NCI-H1092 (cell line): ENCODE results near the gene SLC19A1.

Source experiments
- DNase-seq: peaks from one replicate; lab custom pipeline; 2025; lab: John Stamatoyannopoulos, UW

SLC19A1 gene

DNA sequence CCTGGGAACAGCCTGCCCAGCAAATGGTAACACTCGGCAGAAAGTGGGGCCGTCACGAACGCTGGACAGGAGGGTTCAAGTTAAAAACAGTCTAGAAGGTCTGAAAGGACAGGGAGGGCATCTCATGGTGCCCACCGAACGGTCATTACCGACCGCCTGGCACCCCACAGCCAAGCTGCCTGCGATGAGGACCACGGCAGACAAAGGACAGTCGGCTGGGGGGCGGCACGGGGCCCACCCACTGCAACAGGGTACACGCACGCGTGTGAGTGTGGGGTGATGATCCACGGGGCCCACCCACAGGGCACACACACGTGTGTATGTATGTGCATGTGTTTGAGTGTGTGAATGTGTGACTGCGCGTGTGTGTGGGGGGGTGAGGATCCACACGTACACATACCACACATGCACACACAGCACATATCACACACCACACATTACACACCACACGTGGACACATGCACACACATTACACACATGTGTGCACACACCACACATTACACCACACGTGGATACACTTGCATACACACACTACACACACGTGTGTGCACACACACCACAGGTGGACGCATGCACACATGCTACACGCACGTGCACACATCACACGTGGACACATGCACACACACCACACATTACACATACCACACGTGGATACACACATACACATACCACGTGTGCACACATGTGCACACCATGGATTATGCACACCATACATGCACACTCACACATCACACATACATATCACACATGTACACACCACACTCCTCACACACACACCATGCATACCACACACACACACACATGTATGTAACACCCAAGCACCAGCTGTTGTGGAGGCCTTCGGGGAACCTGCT, 63.2 kb downstream of the SLC19A1 start:
- DNase-seq = no peak

DNA sequence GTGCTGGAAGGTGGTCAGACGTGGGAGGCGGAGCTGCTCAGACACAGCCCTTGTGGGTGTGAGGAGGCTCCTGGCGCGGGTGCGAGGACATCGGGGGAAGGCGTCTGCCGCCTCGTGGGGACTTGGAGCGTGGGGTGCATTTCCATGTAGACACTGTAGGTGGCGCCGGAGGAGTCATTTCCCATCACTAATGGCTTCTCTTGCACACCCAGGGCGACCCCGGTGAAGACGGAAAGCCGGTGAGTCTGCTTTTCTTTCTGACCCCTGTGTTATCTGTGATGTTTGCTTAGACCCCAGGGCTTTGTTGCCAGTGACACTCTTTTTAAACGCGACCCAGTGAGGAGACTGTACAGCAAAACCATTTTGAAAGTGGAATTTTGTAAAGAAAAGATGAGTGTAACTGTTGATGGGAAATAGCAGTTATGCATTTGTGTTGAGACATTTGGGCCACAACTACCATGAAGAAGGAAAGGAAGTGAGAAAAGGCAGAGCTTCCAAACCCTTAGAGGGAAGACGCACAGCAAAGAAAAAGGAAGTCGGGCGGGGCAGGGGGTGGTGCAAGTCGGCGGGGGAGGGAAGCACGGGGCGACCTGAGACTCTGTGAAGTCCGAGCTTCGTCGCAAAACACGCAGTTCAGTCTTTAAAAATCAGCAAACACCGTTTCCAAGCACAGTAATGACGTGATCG, 64.0 kb downstream of the SLC19A1 start:
- peak; percentile 52 for DNase-seq

DNA sequence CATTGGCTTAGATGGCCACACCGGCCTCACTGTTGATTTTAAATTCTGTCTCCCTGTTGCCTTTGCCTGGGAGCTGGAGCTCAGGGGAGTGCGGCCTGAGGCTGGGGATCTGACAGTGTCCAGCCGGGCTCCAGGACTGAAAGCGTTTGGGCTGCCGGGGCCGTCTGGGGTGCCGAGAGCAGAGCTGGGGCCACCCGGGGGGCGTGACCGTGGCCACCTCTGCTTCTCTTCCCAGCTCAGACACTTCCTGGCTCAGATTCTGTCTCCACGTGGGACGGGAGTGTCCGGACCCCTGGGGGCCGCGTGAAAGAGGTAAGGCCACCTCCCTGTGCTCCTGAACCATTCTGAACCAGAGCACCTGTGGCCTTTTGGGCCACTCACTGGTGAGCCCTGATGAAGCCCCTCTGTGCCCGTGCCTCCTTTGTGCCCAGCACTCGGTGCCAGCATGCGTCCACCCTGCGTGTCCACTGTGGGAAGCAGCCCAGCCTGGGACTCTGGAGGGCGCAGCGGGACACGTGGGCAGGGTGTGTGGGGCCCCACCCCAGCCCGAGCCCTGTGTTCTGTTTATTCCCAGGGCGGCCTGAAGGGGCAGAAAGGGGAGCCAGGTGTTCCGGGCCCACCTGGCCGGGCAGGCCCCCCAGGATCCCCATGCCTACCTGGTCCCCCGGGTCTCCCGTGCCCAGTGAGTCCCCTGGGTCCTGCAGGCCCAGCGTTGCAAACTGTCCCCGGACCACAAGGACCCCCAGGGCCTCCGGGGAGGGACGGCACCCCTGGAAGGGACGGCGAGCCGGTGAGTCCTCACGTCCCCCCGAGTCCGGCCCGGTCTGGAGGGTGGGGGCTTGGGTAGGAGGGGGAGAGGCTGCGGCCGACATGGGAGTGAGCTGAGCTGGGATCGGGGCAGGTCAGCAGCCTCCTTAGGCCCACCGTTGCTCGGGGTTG, 64.8 kb downstream of the SLC19A1 start:
- no peak for DNase-seq

DNA sequence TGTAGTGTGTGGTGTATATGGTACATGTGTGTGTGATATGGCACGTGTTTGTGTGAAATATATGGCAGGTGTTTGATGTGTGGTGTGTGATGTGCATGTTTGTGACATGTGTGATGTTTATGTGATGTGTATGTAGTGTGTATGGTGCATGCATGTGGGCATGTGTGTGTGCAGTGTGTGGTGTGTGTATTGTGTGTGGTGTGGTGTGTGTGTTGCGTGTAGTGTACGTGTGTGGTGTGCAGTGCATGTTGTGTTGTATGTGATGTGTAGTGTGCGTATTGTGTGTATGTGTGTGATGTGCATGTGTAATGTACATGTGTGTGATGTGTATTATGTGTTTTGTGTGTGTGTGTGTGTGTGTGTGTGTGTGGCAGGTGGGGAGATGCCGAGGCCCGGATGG, 65.7 kb downstream of the SLC19A1 start:
- no peak for DNase-seq

- DNase-seq = no peak
Observed at GRCh38 chr21:45475797-45476570, 66.3 kb downstream of the SLC19A1 start.

DNA sequence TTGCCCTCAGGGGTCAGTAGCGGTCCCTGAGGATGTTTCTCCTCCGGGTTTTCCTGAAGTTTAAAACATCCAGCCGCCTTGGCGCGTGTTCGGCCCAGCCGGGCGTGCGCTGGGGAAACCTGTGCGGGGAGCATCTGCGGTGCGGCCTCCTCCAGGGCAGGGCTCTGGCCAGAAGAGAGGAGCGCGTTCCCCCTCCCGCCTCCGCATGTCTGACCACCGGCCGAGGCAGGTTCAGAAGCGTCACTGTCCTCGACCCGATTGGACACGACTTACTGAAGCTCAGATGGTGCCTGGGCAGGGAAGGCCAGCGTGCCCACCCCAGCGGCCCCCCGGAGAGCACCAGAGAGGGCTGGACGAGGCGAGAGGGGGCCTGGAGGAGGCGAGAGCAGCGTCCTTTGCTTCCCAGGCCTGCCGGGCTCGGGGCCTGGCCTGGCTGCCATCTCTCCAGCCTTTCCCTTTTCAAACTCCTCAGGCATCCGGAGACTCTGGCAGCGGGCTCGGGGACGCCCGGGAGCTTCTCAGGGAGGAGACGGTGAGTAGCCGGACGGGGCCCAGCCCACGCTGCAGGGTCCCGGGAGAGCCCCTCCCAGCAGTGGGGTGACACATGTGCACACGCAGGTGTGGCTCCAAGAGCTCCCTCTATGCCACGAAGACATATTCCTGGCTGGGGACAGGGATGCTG, 67.1 kb downstream of the SLC19A1 start:
- DNase-seq = no peak

DNA sequence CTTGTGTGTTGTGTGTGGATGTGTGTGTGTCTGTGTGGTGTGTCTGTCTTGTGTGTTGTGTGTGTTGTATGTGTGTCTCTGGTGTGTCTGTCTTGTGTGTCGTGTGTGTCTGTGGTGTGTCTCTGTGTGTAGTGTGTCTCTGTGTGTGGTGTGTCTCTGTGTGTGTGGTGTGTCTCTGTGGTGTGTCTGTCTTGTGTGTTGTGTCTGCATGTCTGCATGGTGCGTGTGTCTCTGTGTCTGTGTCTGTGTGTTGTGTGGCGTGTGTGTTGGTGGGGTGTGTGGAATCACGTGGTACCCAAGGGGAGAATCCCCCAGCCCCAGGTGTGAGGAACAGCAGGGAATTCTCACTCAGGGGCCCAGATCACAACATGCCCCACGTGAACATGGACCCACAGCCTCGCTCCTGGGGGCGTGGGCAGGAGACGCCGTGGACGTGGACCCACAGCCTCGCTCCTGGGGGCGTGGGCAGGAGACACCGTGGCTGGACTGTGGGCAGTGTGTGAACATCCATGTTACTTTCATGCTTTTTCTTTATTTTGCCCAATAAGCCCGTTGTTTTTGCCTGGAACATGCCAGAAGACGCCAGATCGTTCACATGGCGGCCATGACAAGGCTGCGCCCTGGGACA, 67.8 kb downstream of the SLC19A1 start:
- DNase-seq = no peak

DNA sequence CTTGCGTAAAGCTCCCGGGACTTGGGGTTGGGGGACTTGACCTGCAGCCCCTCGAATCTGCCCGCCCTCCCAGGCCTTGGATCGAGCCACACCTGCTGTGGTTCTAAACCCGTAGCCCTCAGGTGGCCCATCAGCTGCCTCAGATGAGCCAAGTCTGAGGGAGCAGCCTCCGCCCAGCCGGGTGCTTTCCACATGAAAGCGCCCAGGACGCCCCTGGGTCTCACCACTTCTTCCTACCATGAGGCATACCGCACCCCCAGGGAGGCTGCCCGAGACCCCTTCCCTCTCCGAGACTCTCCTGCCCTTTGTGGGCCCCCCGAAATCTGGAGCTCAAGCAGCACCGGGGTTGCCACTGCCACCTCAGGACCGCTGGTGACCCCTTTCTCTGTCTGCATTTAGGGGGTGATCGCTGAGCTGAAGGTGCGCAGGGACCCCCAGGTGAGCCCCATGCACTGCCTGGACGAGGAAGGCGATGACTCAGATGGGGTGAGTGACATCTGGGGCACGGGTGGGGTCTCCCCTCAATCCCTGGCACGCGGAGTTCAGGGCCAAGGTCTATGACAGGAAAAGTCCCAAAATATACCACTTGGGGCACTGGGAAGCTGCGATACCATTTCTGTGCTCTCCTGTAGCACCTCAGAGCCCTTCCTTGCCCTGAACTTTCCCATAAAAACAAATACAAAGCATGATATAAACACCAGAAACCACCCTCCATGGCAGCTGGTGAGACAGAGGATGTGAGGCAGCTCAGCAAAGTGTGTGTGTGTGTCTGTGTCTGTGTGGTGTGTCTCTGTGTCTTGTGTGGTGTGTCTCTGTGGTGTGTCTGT, 68.5 kb downstream of the SLC19A1 start:
- no peak for DNase-seq

- DNase-seq = no peak
Observed at GRCh38 chr21:45472445-45473365, 69.5 kb downstream of the SLC19A1 start.

GRCh38 chr21:45471525-45472221, 70.6 kb downstream of the SLC19A1 start:
- DNase-seq = no peak

GRCh38 chr21:45470773-45471524, 71.3 kb downstream of the SLC19A1 start:
- no peak for DNase-seq

- no peak for DNase-seq
Observed at GRCh38 chr21:45470087-45470515, 72.1 kb downstream of the SLC19A1 start.

DNA sequence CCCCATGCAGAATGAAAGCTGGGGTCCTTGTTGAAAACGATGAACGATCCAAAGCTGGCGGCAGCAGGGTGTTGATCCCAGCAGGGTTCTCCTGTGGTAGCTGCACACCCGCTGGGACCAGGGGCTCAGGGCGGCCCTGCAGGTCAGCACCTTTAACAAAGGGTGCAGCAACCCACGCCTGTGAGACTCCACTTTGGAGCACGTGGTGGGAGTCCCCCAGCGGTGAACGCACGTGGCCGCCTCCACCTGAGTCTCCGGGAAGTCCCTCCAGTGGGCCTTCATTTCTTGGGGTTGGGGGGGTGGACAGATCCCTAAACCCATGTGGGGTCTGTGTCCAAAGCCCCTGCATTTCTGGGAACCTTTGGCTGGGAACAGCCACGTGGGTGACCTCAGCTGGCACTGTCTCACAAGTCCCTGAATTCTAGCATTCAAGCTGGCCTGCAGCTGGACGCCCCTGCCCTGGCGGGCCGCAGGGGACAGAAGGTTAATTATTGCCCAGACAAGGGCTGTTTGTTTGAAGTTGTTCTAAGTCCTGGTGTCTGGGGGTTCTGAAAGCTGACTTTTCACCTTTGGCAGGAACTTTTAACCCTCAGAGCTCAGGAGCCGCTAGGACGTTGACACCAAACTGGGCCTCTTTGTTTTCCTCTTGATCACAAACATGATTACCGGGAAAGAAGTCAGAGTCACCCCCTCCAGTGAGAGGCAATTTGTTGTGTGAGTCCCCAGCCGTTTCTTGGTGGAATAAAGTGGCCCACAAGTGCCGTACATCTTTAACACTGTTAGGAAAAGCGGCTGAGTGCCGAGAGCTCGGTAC, 72.8 kb downstream of the SLC19A1 start:
- no peak for DNase-seq

- DNase-seq = no peak
Observed at GRCh38 chr21:45468971-45469272, 73.3 kb downstream of the SLC19A1 start.

GRCh38 chr21:45468051-45468970, 73.9 kb downstream of the SLC19A1 start:
- no peak for DNase-seq
